AG04449 (cell line): Measurements from ENCODE around the gene GCNT2.

Experiments
- CTCF ChIA-PET: fragments of 350-600 bp; formaldehyde crosslinking; extraction: SDS; loops from one replicate; lab custom pipeline; 2021; ENCODE audit warnings: antibody characterized with exemption; lab: Yijun Ruan, JAX
- POLR2A ChIA-PET: fragments of 400-600, 350-600 bp; formaldehyde crosslinking; extraction: SDS; loops from one replicate; lab custom pipeline; 2020; ENCODE audit warnings: antibody characterized with exemption, inconsistent platforms; lab: Yijun Ruan, JAX
- DNase-seq: peaks from one replicate; pipeline ENCODE4 v3.0.0-alpha.2; 2010; ENCODE audit warnings: low read depth, low spot score
- H3K4me3 ChIP-seq: 2 replicates; pipeline ENCODE4 v1.5.1; 2011; ENCODE audit warnings: low read depth, mild to moderate bottlenecking, control low read depth, low read length
- CTCF ChIP-seq: IDR thresholded peaks from one replicate; pipeline ENCODE4 v1.5.1; 2011; ENCODE audit warnings: mild to moderate bottlenecking, moderate library complexity, low read length, control low read depth, inconsistent platforms; ENCODE audit not compliant: insufficient read depth; ENCODE audit errors: missing control alignments

The GCNT2 gene

GRCh38 chr6:10537726-10538125 lies 16.6 kb downstream of the GCNT2 start:
- ChIA-PET CTCF (no interaction called here), POLR2A (no interaction called here)
- TF ChIP-seq CTCF: no peak

GRCh38 chr6:10540073-10540746 lies 19.1 kb downstream of the GCNT2 start:
- DNase-seq: no peak
- no peak for TF ChIP-seq CTCF
- H3K4me3 ChIP-seq: no peak overlapping the region
- ChIA-PET POLR2A (no interaction called here), CTCF (no interaction called here)

More at GRCh38 chr6:10537726-10538125, 16.6 kb downstream of the GCNT2 start:
- no peak for DNase-seq
- no peak overlapping the region for H3K4me3 ChIP-seq

GRCh38 chr6:10541591-10541990 lies 20.4 kb downstream of the GCNT2 start:
- H3K4me3 ChIP-seq: no peak overlapping the region
- ChIA-PET CTCF (no interaction called here), POLR2A (no interaction called here)
- no peak for TF ChIP-seq CTCF
- DNase-seq: no peak

- no peak for TF ChIP-seq CTCF
- H3K4me3 ChIP-seq: no peak overlapping the region
- ChIA-PET POLR2A (no interaction called here), CTCF (no interaction called here)
- DNase-seq: no peak
Measured at GRCh38 chr6:10542213-10542612, 21.1 kb downstream of the GCNT2 start.

GRCh38 chr6:10543488-10543887 lies 22.3 kb downstream of the GCNT2 start:
- no peak for TF ChIP-seq CTCF
- H3K4me3 ChIP-seq: no peak overlapping the region
- DNase-seq: no peak
- CTCF ChIA-PET: interaction anchor here (1.3 kb wide), 1 partner anchor 36 kb away, joined by 3 read pairs; no protein-coding TSS in a partner anchor
- POLR2A ChIA-PET: no interaction called here

GRCh38 chr6:10545482-10545881 lies 24.3 kb downstream of the GCNT2 start:
- ChIA-PET CTCF (no interaction called here), POLR2A (no interaction called here)
- no peak for DNase-seq
- H3K4me3 ChIP-seq: no peak overlapping the region
- TF ChIP-seq CTCF: no peak
